ENCODE measurements around the gene RARG. TPM values are rescaled to one million over a fixed set of nuclear protein-coding genes. Genes with fewer than 3 reads are reported as not detected.

RARG gene
- total RNA-seq, 1 donor from 2014 or later: 29.8 TPM

GRCh38 chr12:53176750-53177149 is 55.3 kb downstream of the RARG start:
- TF ChIP-seq CTCF (IDR thresholded peaks at IDR 0.05): no peak
- Histone ChIP-seq H3K27me3 (no peaks in the 10 kb centered on the region), H3K4me1 (peaks cover 4 to 10% of the 10 kb centered on the region in 2 donors), H3K4me3 (no peak overlapping the region), H3K27ac (no peak overlapping the region), H3K36me3 (peaks cover under 1 to 8% of the 10 kb centered on the region in 2 donors), H3K9me3 (no peaks in the 10 kb centered on the region)
- DNase-seq (ENCODE audit: low spot score in 2 of 2): no peak
- intact Hi-C loops (cut with DNase I): no loop called here

DNA sequence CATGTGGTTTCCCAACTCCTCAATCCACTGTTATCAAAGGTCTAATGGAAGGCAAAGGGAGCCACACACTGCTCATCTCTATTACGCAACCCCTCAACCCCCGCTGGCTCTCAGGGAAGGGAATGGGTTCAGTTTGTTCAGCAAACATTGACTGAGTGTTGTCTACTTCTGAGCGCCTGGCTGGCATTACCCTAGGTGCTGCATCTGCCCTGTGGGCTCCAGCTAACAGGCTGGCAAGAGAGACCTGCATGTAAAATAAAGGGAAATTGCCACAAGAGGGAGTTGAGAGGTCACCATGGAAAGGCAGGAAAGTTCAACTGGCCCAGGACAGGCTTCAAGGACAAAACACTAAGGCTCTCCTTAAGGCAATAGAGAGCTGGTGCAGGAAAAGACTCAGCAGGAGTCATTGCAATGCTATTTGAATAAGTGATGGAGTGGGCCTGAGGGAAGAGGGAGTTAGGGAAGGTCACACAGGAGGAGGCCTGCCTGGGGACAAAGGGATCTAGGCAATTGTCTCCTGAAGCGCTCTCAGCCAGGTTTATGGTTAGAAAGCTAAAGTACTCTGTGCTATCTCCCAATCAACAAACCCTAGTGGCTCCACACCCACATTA is 57.0 kb downstream of the RARG start:
- TF ChIP-seq CTCF (IDR thresholded peaks at IDR 0.05): peak in 1 of 3 experiments; percentile 16
- Histone ChIP-seq H3K4me3 (no peak overlapping the region), H3K9me3 (no peaks in the 10 kb centered on the region), H3K27ac (peak overlapping the region in 1 of 2 donors; percentile 2), H3K27me3 (no peaks in the 10 kb centered on the region), H3K4me1 (peaks cover 0 to 3% of the 10 kb centered on the region in 2 donors), H3K36me3 (peaks cover 17 to 25% of the 10 kb centered on the region in 2 donors)
- DNase-seq (ENCODE audit: low spot score in 2 of 2): peak in 1 of 2 donors; percentile 42
- intact Hi-C loops (cut with DNase I): no loop called here

- intact Hi-C loops (cut with DNase I): no loop called here
- no peak overlapping the region for H3K27ac ChIP-seq
- no peak for TF ChIP-seq CTCF (IDR thresholded peaks at IDR 0.05)
- H3K4me3 ChIP-seq: no peak overlapping the region
- peak in 1 of 2 donors; percentile 46 for DNase-seq (ENCODE audit: low spot score in 2 of 2)
- H3K36me3 ChIP-seq: peaks cover 22 to 27% of the 10 kb centered on the region in 2 donors
- H3K27me3 ChIP-seq: no peaks in the 10 kb centered on the region
- H3K4me1 ChIP-seq: no peaks in the 10 kb centered on the region
- no peaks in the 10 kb centered on the region for H3K9me3 ChIP-seq
Measured at GRCh38 chr12:53173085-53173715, 58.8 kb downstream of the RARG start.

GRCh38 chr12:53172352-53172751 is 59.7 kb downstream of the RARG start:
- TF ChIP-seq CTCF (IDR thresholded peaks at IDR 0.05): no peak
- Histone ChIP-seq H3K27me3 (no peaks in the 10 kb centered on the region), H3K4me3 (no peak overlapping the region), H3K36me3 (peaks cover 22 to 27% of the 10 kb centered on the region in 2 donors), H3K4me1 (no peaks in the 10 kb centered on the region), H3K27ac (no peak overlapping the region), H3K9me3 (no peaks in the 10 kb centered on the region)
- intact Hi-C loops (cut with DNase I): no loop called here
- peak in 1 of 2 donors; percentile 49 for DNase-seq (ENCODE audit: low spot score in 2 of 2)

DNA sequence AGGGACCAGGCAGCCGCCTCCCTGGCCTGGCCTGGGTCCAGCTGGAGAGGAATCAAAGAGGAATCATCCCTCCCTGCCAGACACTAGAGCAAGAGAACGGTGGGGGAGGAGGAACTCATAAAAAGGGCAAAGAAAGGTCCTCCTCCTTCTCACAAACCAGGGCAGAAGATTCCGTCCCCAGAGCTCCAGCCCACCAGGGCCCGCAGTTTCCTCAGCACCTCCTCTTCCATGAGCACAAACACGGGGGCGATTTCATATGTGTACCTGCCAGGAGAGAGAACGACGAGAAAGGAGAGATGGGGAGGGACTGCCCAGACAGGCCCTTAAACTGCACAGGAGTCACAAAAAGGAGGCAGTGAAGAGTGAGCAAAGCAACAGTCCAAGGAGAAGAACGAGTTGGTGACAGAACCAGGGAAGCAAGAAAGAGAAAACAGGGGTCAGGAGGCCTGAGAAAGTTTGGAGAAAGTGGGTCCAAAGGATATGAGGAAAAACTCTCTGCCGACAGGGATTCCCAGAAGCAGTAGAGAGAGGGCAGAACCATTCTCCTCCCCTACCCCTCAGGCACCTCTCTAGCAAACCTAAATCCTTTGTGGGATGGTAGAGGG is 60.2 kb downstream of the RARG start:
- no peak overlapping the region for H3K27ac ChIP-seq
- peak in 1 of 2 donors; percentile 35 for DNase-seq (ENCODE audit: low spot score in 2 of 2)
- H3K4me3 ChIP-seq: no peak overlapping the region
- no peaks in the 10 kb centered on the region for H3K9me3 ChIP-seq
- H3K36me3 ChIP-seq: peaks cover 22 to 27% of the 10 kb centered on the region in 2 donors
- no peaks in the 10 kb centered on the region for H3K4me1 ChIP-seq
- intact Hi-C loops (cut with DNase I): no loop called here
- TF ChIP-seq CTCF (IDR thresholded peaks at IDR 0.05): no peak
- H3K27me3 ChIP-seq: no peaks in the 10 kb centered on the region

All from ascending aorta (tissue), 2 donors.